Measurements from ENCODE around the gene PROZ. TPM values are rescaled to one million over a fixed set of nuclear protein-coding genes. Genes with fewer than 3 reads are reported as not detected.

PROZ gene
- total and polyA plus RNA-seq, 12 donors: 0.03 to 0.20 TPM; not detected in 10

DNA sequence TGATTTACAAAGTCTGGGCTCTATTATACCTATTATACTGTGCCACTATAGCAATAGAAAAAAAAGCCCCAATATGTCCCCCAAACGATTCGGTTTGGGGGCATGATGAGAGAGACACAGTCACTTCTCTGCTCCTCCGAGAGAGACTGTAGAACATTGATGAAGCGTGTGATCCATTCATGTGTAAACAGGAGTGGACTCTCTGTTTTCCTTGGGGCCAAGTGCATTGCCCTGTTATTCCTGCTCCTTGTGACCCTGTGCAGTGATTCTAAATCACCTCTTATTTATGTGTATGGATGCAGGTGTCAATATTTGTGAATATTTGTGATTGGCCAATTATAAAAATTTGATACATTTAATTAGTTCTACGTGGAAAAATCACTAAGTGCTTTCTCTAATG, 18.9 kb upstream of the PROZ start:
- Histone ChIP-seq H3K9me3 (no peaks in the 10 kb centered on the region), H3K36me3 (no peaks in the 10 kb centered on the region)
- intact Hi-C loops (cut with DNase I): no loop called here

DNA sequence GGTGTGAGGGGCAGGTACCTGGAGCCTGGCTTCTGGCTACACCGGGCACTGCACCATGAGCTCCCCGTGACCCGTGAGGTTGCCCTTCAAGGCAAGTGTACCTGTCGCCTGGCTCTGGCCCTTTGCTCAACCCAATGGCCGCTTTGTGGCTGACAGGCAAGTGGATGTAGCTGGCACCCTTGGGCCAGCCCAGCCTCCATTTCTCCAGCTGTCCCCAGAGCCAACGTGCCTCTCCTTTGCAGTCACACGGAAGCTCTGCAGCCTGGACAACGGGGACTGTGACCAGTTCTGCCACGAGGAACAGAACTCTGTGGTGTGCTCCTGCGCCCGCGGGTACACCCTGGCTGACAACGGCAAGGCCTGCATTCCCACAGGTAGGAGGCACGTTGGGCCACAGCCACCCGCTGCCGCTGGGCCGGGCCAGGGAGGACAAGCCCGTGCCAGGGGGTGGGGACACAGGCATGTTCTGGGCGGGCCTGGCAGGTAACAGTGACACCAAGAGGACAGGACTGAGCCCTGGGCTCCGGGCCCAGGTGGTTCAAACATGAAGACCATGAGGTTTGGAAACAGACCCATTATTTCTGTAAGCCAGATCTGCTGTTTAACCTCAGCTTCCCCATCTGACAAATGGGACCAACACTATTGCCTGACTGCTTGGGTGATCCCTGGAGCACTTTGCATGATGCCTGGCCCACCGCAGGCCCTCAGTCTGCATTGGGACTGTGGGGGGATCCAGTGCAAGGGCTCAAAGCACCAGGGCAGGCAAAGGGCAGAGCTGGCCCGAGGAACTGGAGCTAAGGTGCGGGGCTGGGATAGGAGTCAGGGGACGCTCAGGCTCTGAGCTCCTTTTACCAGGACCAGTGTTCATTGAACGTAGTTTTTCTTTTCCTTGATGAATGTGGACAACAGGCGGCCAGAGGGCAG, 17.5 kb upstream of the PROZ start:
- TF ChIP-seq, protein P1, sequence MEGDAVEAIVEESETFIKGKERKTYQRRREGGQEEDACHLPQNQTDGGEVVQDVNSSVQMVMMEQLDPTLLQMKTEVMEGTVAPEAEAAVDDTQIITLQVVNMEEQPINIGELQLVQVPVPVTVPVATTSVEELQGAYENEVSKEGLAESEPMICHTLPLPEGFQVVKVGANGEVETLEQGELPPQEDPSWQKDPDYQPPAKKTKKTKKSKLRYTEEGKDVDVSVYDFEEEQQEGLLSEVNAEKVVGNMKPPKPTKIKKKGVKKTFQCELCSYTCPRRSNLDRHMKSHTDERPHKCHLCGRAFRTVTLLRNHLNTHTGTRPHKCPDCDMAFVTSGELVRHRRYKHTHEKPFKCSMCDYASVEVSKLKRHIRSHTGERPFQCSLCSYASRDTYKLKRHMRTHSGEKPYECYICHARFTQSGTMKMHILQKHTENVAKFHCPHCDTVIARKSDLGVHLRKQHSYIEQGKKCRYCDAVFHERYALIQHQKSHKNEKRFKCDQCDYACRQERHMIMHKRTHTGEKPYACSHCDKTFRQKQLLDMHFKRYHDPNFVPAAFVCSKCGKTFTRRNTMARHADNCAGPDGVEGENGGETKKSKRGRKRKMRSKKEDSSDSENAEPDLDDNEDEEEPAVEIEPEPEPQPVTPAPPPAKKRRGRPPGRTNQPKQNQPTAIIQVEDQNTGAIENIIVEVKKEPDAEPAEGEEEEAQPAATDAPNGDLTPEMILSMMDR (IDR thresholded peaks at IDR 0.05): no peak
- H3K4me1 ChIP-seq: no peaks in the 10 kb centered on the region

More for the DNA sequence above, 18.9 kb upstream of the PROZ start:
- no peak overlapping the region for H3K27ac ChIP-seq
- H3K4me3 ChIP-seq: no peak overlapping the region
- DNase-seq (no peak), ATAC-seq (no peak)
- H3K27me3 ChIP-seq: no peaks in the 10 kb centered on the region
- TF ChIP-seq, protein P1 (IDR thresholded peaks at IDR 0.05): no peak
- H3K4me1 ChIP-seq: no peaks in the 10 kb centered on the region
- 85 to 88% methylated on average over 5 of the region's 5 CpGs for WGBS, 2 donors

DNA sequence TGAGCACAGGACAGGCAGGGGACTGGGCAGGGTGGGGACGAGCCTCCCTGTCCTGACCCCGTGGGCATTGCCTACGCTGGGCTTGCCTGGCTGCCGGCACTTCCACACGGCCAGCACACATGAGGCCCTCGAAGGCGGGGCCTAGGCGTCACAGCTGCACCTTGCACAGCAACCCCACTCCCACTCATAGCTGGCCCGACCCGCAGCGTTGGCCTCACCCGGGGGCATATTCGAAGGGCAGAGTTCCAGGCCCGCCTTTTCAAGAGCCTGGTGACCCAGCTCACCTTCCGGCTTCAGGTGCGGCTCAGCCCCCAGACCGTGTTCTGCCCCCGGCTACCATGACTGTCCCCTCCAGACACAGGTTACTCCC, 16.9 kb upstream of the PROZ start:
- H3K4me1 ChIP-seq: no peaks in the 10 kb centered on the region
- H3K9me3 ChIP-seq: no peaks in the 10 kb centered on the region
- no peak overlapping the region for H3K4me3 ChIP-seq
- TF ChIP-seq, protein P1 (IDR thresholded peaks at IDR 0.05): no peak
- H3K27me3 ChIP-seq: peaks cover 0 to under 1% (median 0%) of the 10 kb centered on the region in 7 donors
- intact Hi-C loops (cut with DNase I): no loop called here
- H3K27ac ChIP-seq: no peak overlapping the region
- DNase-seq (no peak), ATAC-seq (peak in 1 of 8 donors; percentile 23)
- H3K36me3 ChIP-seq: no peaks in the 10 kb centered on the region
- WGBS, 2 donors: 92 to 95% methylated on average over 18 of the region's 18 CpGs

More for the DNA sequence above, 17.5 kb upstream of the PROZ start:
- ATAC-seq (no peak), DNase-seq (no peak)
- Histone ChIP-seq H3K27ac (no peak overlapping the region), H3K27me3 (no peaks in the 10 kb centered on the region), H3K36me3 (no peaks in the 10 kb centered on the region), H3K4me3 (no peak overlapping the region), H3K9me3 (no peaks in the 10 kb centered on the region)
- WGBS, 2 donors: 94% methylated on average over 26 of the region's 26 CpGs
- intact Hi-C loops (cut with DNase I): no loop called here

- peaks cover 0 to 3% (median 0%) of the 10 kb centered on the region in 7 donors for H3K27me3 ChIP-seq
- no peaks in the 10 kb centered on the region for H3K36me3 ChIP-seq
- H3K4me1 ChIP-seq: no peaks in the 10 kb centered on the region
- 84 to 88% methylated on average over 7 of the region's 7 CpGs for WGBS, 2 donors
- intact Hi-C loops (cut with DNase I): no loop called here
- no peaks in the 10 kb centered on the region for H3K9me3 ChIP-seq
- ATAC-seq: no peak
- TF ChIP-seq, protein P1 (IDR thresholded peaks at IDR 0.05): no peak
- no peak for DNase-seq
- no peak overlapping the region for H3K4me3 ChIP-seq
- H3K27ac ChIP-seq: no peak overlapping the region
Observed at GRCh38 chr13:113142876-113143275, 15.6 kb upstream of the PROZ start.
